HEK293 (cell line): Measurements from ENCODE around the gene BIRC5.

Source experiments
- CTCF ChIA-PET: fragments of 350-600 bp; formaldehyde crosslinking; extraction: SDS; loops from one replicate; lab custom pipeline; 2021; ENCODE audit warnings: antibody characterized with exemption; lab: Yijun Ruan, JAX
- POLR2A ChIA-PET: fragments of 300-600 bp; formaldehyde crosslinking; extraction: SDS; loops from one replicate; lab custom pipeline; 2020; ENCODE audit warnings: antibody characterized with exemption, inconsistent platforms; lab: Yijun Ruan, JAX
- H3K27ac ChIP-seq: fragments of 200-500 bp; sonication (Bioruptor generic); 2 replicates; pipeline ENCODE4 v1.5.1; 2014; ENCODE audit warnings: low read depth, low read length, control low read depth, inconsistent platforms; ENCODE audit errors: extremely low read depth
- H3K36me3 ChIP-seq, 2 experiments: fragments of 200-500 bp in 1 of 2; sonication (Bioruptor generic) in 1 of 2; 1 replicate in 1 of 2; 2 replicates in 1 of 2; pipeline ENCODE4 v1.5.1; 2014 to 2017; ENCODE audit warnings: inconsistent platforms in 2 of 2, low read length in 2 of 2; ENCODE audit not compliant: control insufficient read depth in 2 of 2, insufficient read depth in 1 of 2
- H3K4me1 ChIP-seq: fragments of 200-500 bp; sonication (Bioruptor generic); 2 replicates; pipeline ENCODE4 v1.5.1; 2014; ENCODE audit warnings: mild to moderate bottlenecking, low read length, inconsistent platforms; ENCODE audit not compliant: control insufficient read depth, insufficient read depth
- H3K4me3 ChIP-seq: 2 replicates; pipeline ENCODE4 v1.5.1; 2011; ENCODE audit warnings: low read depth, mild to moderate bottlenecking, control low read depth, low read length, moderate library complexity
- H3K9me3 ChIP-seq: fragments of 200-500 bp; sonication (Bioruptor generic); 2 replicates; pipeline ENCODE4 v1.5.1; 2014; ENCODE audit warnings: low read depth, low read length, inconsistent platforms; ENCODE audit not compliant: control insufficient read depth, insufficient read depth
- BCL11A ChIP-seq: fragments of 450-650 bp; formaldehyde crosslinking; IDR thresholded peaks from 2 replicates; pipeline ENCODE4 v1.5.1; 2016; ENCODE audit warnings: low read depth, missing biosample characterization, missing genetic modification characterization
- HOXD13 ChIP-seq: sonication (generic); formaldehyde crosslinking; IDR thresholded peaks from 2 replicates; pipeline ENCODE4 v1.8.0; 2022; ENCODE audit warnings: missing genetic modification reagents, borderline replicate concordance
- KLF7 ChIP-seq: fragments of 450-650 bp; formaldehyde crosslinking; IDR thresholded peaks from 2 replicates; pipeline ENCODE4 v1.5.1; 2016; ENCODE audit warnings: missing biosample characterization, missing genetic modification characterization, borderline replicate concordance
- OSR2 ChIP-seq: fragments of 450-650 bp; formaldehyde crosslinking; IDR thresholded peaks from 2 replicates; pipeline ENCODE4 v1.5.1; 2016; ENCODE audit warnings: missing biosample characterization, missing genetic modification characterization
- ZBTB1 ChIP-seq: fragments of 450-650 bp; formaldehyde crosslinking; IDR thresholded peaks from 2 replicates; pipeline ENCODE4 v1.5.1; 2016; ENCODE audit warnings: missing biosample characterization, missing genetic modification characterization
- ZBTB20 ChIP-seq: fragments of 450-650 bp; formaldehyde crosslinking; IDR thresholded peaks from 2 replicates; pipeline ENCODE4 v1.5.1; 2016; ENCODE audit warnings: missing biosample characterization, missing genetic modification characterization
- ZFP69B ChIP-seq: fragments of 450-650 bp; formaldehyde crosslinking; IDR thresholded peaks from 2 replicates; pipeline ENCODE4 v1.5.1; 2016; ENCODE audit warnings: missing biosample characterization, missing genetic modification characterization
- ZNF16 ChIP-seq: fragments of 450-650 bp; formaldehyde crosslinking; IDR thresholded peaks from 2 replicates; pipeline ENCODE4 v1.5.1; 2016; ENCODE audit warnings: low read depth, missing biosample characterization, missing genetic modification characterization
- ZNF23 ChIP-seq: fragments of 450-650 bp; formaldehyde crosslinking; IDR thresholded peaks from 2 replicates; pipeline ENCODE4 v1.5.1; 2016; ENCODE audit warnings: missing biosample characterization, missing genetic modification characterization, borderline replicate concordance
- ZNF311 ChIP-seq: fragments of 450-650 bp; formaldehyde crosslinking; IDR thresholded peaks from 2 replicates; pipeline ENCODE4 v1.5.1; 2017; ENCODE audit warnings: missing biosample characterization, missing genetic modification characterization, borderline replicate concordance
- ZNF48 ChIP-seq: fragments of 450-650 bp; formaldehyde crosslinking; IDR thresholded peaks from 2 replicates; pipeline ENCODE4 v1.5.1; 2016; ENCODE audit warnings: missing biosample characterization, missing genetic modification characterization
- ZNF529 ChIP-seq: fragments of 450-650 bp; formaldehyde crosslinking; IDR thresholded peaks from 2 replicates; pipeline ENCODE4 v1.5.1; 2017; ENCODE audit warnings: missing genetic modification characterization, missing biosample characterization; ENCODE audit not compliant: insufficient replicate concordance
- ZNF549 ChIP-seq: fragments of 450-650 bp; IDR thresholded peaks from 2 replicates; pipeline ENCODE4 v1.5.1; 2018; ENCODE audit warnings: missing biosample characterization, missing genetic modification characterization, mild to moderate bottlenecking, inconsistent platforms, moderate library complexity
- ZNF664 ChIP-seq: fragments of 450-650 bp; formaldehyde crosslinking; IDR thresholded peaks from 2 replicates; pipeline ENCODE4 v1.5.1; 2016; ENCODE audit warnings: missing biosample characterization, missing genetic modification characterization
- TF ChIP-seq, protein P1 (sequence below): fragments of 450-650 bp; formaldehyde crosslinking; optimal IDR thresholded peaks from 2 replicates; pipeline ENCODE3; 2016; ENCODE audit warnings: missing biosample characterization, mild to moderate bottlenecking, missing genetic modification characterization
- TF ChIP-seq, protein P2 (sequence below): fragments of 450-650 bp; formaldehyde crosslinking; IDR thresholded peaks from 2 replicates; pipeline ENCODE4 v1.5.1; 2016; ENCODE audit warnings: missing biosample characterization, missing genetic modification characterization
- TF ChIP-seq, protein P3 (sequence below): fragments of 450-650 bp; formaldehyde crosslinking; IDR thresholded peaks from 2 replicates; pipeline ENCODE4 v1.5.1; 2016; ENCODE audit warnings: missing biosample characterization, missing genetic modification characterization
- TF ChIP-seq, protein P4 (sequence below): fragments of 450-650 bp; formaldehyde crosslinking; IDR thresholded peaks from 2 replicates; pipeline ENCODE4 v1.5.1; 2017; ENCODE audit warnings: missing biosample characterization, missing genetic modification characterization
- TF ChIP-seq, protein P5 (sequence below): fragments of 450-650 bp; formaldehyde crosslinking; conservative IDR thresholded peaks from 2 replicates; pipeline ENCODE4 v1.5.1; 2016; ENCODE audit warnings: low read depth, missing biosample characterization, missing genetic modification characterization
- TF ChIP-seq, protein P6 (sequence below): fragments of 450-650 bp; formaldehyde crosslinking; IDR thresholded peaks from 2 replicates; pipeline ENCODE4 v1.5.1; 2016; ENCODE audit warnings: missing biosample characterization, missing genetic modification characterization

Gene BIRC5

DNA sequence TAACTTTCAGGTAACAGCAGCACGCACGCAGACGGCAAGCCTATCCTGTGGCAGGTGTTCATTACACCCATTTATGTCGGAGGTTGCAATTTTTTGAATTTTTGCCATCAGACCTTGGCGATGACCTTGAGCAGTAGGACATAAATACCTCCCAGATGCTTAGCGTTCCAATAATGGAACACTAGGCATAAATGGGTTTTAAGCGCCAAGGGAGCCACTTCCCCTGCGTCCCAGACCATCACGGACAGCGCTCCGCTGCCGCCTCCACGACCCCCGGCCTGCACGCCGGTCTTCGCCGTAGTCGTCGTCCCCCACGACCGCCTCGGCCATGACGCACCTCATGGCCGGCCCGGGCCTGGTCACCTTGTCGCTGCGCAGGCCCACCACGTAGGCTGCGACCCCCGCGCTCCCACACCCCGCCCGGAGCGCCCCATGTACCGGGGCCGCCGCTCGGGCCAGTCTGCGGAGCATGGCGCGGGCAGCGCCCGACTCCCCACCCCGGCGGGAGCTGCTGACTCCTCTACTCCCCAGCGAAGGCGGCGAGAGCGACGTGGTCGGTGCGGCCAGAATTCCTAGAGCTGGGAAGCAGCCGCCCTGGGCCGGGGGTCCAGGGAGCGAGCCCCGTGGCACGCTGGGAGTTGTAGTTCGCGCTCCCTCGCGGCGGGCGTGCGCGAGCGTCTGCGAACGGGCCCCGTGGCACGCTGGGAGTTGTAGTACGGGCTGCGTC is 40.1 kb downstream of the BIRC5 start:
- ChIA-PET CTCF (interaction anchor here (0.7 to 4.9 kb wide), 12 partner anchors 10 to 597 kb away, joined by 3 to 44 read pairs (median 4); no protein-coding TSS in a partner anchor), POLR2A (interaction anchor here (0.5 to 1.7 kb wide), 8 partner anchors 15 to 296 kb away, joined by 3 to 6 read pairs (median 3); partner anchors contain the start of genes SOCS3 and TK1)
- H3K4me1 ChIP-seq, result 0 out of 2 replicates have a peak, but pooled peaks cover 3% of the 10 kb centered on the region
- H3K27ac ChIP-seq, result peak overlapping the region; percentile 84
- H3K36me3 ChIP-seq, result no peaks in the 10 kb centered on the region
- H3K4me3 ChIP-seq, result peak overlapping the region; percentile 79
- no peaks in the 10 kb centered on the region for H3K9me3 ChIP-seq
- TF ChIP-seq BCL11A (no peak), HOXD13 (CRISPR knock-in tag) (no peak), ZNF23 (tag by site-specific recombination) (no peak), KLF7 (tag by site-specific recombination) (no peak), ZNF311 (tag by site-specific recombination) (no peak), OSR2 (tag by site-specific recombination) (no peak), ZNF529 (tag by site-specific recombination) (no peak), ZNF16 (tag by site-specific recombination) (no peak), ZNF48 (tag by site-specific recombination) (no peak), ZNF664 (no peak), ZBTB1 (no peak), ZBTB20 (tag by site-specific recombination) (peak; percentile 95), ZFP69B (tag by site-specific recombination) (no peak), ZNF549 (tag by site-specific recombination) (no peak)
- TF ChIP-seq, protein P1, sequence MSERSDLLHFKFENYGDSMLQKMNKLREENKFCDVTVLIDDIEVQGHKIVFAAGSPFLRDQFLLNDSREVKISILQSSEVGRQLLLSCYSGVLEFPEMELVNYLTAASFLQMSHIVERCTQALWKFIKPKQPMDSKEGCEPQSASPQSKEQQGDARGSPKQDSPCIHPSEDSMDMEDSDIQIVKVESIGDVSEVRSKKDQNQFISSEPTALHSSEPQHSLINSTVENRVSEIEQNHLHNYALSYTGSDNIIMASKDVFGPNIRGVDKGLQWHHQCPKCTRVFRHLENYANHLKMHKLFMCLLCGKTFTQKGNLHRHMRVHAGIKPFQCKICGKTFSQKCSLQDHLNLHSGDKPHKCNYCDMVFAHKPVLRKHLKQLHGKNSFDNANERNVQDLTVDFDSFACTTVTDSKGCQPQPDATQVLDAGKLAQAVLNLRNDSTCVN (tag by site-specific recombination), result peak; percentile 99
- TF ChIP-seq, protein P2, sequence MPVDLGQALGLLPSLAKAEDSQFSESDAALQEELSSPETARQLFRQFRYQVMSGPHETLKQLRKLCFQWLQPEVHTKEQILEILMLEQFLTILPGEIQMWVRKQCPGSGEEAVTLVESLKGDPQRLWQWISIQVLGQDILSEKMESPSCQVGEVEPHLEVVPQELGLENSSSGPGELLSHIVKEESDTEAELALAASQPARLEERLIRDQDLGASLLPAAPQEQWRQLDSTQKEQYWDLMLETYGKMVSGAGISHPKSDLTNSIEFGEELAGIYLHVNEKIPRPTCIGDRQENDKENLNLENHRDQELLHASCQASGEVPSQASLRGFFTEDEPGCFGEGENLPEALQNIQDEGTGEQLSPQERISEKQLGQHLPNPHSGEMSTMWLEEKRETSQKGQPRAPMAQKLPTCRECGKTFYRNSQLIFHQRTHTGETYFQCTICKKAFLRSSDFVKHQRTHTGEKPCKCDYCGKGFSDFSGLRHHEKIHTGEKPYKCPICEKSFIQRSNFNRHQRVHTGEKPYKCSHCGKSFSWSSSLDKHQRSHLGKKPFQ, result no peak
- TF ChIP-seq, protein P3, sequence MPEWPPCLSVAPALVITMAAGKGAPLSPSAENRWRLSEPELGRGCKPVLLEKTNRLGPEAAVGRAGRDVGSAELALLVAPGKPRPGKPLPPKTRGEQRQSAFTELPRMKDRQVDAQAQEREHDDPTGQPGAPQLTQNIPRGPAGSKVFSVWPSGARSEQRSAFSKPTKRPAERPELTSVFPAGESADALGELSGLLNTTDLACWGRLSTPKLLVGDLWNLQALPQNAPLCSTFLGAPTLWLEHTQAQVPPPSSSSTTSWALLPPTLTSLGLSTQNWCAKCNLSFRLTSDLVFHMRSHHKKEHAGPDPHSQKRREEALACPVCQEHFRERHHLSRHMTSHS (tag by site-specific recombination), result no peak
- TF ChIP-seq, protein P4, sequence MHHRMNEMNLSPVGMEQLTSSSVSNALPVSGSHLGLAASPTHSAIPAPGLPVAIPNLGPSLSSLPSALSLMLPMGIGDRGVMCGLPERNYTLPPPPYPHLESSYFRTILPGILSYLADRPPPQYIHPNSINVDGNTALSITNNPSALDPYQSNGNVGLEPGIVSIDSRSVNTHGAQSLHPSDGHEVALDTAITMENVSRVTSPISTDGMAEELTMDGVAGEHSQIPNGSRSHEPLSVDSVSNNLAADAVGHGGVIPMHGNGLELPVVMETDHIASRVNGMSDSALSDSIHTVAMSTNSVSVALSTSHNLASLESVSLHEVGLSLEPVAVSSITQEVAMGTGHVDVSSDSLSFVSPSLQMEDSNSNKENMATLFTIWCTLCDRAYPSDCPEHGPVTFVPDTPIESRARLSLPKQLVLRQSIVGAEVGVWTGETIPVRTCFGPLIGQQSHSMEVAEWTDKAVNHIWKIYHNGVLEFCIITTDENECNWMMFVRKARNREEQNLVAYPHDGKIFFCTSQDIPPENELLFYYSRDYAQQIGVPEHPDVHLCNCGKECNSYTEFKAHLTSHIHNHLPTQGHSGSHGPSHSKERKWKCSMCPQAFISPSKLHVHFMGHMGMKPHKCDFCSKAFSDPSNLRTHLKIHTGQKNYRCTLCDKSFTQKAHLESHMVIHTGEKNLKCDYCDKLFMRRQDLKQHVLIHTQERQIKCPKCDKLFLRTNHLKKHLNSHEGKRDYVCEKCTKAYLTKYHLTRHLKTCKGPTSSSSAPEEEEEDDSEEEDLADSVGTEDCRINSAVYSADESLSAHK, result no peak
- TF ChIP-seq, protein P5, sequence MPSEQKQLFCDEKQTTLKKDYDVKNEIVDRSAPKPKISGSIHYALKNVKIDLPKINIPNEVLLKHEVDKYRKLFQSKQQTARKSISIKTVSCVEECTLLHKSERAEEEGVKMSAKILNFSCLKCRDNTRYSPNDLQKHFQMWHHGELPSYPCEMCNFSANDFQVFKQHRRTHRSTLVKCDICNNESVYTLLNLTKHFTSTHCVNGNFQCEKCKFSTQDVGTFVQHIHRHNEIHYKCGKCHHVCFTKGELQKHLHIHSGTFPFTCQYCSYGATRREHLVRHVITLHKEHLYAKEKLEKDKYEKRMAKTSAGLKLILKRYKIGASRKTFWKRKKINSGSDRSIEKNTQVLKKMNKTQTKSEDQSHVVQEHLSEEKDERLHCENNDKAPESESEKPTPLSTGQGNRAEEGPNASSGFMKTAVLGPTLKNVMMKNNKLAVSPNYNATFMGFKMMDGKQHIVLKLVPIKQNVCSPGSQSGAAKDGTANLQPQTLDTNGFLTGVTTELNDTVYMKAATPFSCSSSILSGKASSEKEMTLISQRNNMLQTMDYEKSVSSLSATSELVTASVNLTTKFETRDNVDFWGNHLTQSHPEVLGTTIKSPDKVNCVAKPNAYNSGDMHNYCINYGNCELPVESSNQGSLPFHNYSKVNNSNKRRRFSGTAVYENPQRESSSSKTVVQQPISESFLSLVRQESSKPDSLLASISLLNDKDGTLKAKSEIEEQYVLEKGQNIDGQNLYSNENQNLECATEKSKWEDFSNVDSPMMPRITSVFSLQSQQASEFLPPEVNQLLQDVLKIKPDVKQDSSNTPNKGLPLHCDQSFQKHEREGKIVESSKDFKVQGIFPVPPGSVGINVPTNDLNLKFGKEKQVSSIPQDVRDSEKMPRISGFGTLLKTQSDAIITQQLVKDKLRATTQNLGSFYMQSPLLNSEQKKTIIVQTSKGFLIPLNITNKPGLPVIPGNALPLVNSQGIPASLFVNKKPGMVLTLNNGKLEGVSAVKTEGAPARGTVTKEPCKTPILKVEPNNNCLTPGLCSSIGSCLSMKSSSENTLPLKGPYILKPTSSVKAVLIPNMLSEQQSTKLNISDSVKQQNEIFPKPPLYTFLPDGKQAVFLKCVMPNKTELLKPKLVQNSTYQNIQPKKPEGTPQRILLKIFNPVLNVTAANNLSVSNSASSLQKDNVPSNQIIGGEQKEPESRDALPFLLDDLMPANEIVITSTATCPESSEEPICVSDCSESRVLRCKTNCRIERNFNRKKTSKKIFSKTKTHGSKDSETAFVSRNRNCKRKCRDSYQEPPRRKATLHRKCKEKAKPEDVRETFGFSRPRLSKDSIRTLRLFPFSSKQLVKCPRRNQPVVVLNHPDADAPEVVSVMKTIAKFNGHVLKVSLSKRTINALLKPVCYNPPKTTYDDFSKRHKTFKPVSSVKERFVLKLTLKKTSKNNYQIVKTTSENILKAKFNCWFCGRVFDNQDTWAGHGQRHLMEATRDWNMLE (tag by site-specific recombination), result no peak
- TF ChIP-seq, protein P6, sequence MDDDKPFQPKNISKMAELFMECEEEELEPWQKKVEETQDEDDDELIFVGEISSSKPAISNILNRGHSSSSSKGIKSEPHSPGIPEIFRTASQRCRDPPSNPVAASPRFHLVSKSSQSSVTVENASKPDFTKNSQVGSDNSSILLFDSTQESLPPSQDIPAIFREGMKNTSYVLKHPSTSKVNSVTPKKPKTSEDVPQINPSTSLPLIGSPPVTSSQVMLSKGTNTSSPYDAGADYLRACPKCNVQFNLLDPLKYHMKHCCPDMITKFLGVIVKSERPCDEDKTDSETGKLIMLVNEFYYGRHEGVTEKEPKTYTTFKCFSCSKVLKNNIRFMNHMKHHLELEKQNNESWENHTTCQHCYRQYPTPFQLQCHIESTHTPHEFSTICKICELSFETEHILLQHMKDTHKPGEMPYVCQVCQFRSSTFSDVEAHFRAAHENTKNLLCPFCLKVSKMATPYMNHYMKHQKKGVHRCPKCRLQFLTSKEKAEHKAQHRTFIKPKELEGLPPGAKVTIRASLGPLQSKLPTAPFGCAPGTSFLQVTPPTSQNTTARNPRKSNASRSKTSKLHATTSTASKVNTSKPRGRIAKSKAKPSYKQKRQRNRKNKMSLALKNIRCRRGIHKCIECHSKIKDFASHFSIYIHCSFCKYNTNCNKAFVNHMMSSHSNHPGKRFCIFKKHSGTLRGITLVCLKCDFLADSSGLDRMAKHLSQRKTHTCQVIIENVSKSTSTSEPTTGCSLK (tag by site-specific recombination), result no peak
